Measurements from ENCODE around the gene GCK. TPM values are rescaled to one million over a fixed set of nuclear protein-coding genes. Genes with fewer than 3 reads are reported as not detected.

The GCK gene
- total RNA-seq, 1 donor from 2014 or later: not detected

GRCh38 chr7:44193011-44193802, 4.0 kb upstream of the GCK start:
- Mint-ChIP-seq H3K36me3 (ENCODE audit: low read depth, unreplicated experiment) (peaks cover 3% of the 10 kb centered on the region), H3K4me1 (ENCODE audit: unreplicated experiment) (no peaks in the 10 kb centered on the region), H3K9me3 (ENCODE audit: unreplicated experiment) (no peaks in the 10 kb centered on the region), H3K27ac (ENCODE audit: unreplicated experiment) (no peak overlapping the region), H3K27me3 (ENCODE audit: unreplicated experiment) (peaks cover 6% of the 10 kb centered on the region), H3K4me3 (ENCODE audit: unreplicated experiment) (no peak overlapping the region)
- TF ChIP-seq CTCF (IDR thresholded peaks at IDR 0.05; ENCODE audit: unreplicated experiment): no peak
- no peak for DNase-seq (ENCODE audit: low spot score)

- Mint-ChIP-seq H3K9me3 (ENCODE audit: unreplicated experiment) (no peaks in the 10 kb centered on the region), H3K27me3 (ENCODE audit: unreplicated experiment) (peaks cover 9% of the 10 kb centered on the region), H3K36me3 (ENCODE audit: low read depth, unreplicated experiment) (peaks cover 3% of the 10 kb centered on the region), H3K4me3 (ENCODE audit: unreplicated experiment) (no peak overlapping the region), H3K4me1 (ENCODE audit: unreplicated experiment) (no peaks in the 10 kb centered on the region), H3K27ac (ENCODE audit: unreplicated experiment) (no peak overlapping the region)
- no peak for DNase-seq (ENCODE audit: low spot score)
- TF ChIP-seq CTCF (IDR thresholded peaks at IDR 0.05; ENCODE audit: unreplicated experiment): no peak
These were observed 1.9 kb upstream of the GCK start for GRCh38 chr7:44191171-44191570.

- Mint-ChIP-seq H3K36me3 (ENCODE audit: low read depth, unreplicated experiment) (no peaks in the 10 kb centered on the region), H3K4me1 (ENCODE audit: unreplicated experiment) (no peaks in the 10 kb centered on the region), H3K27ac (ENCODE audit: unreplicated experiment) (no peak overlapping the region), H3K27me3 (ENCODE audit: unreplicated experiment) (peaks cover 7% of the 10 kb centered on the region), H3K4me3 (ENCODE audit: unreplicated experiment) (no peak overlapping the region), H3K9me3 (ENCODE audit: unreplicated experiment) (no peaks in the 10 kb centered on the region)
- TF ChIP-seq CTCF (IDR thresholded peaks at IDR 0.05; ENCODE audit: unreplicated experiment): no peak
- DNase-seq (ENCODE audit: low spot score): no peak
These were observed 994 bp upstream of the GCK start for GRCh38 chr7:44189993-44190872.

- peaks cover 2% of the 10 kb centered on the region for H3K4me1 Mint-ChIP-seq (ENCODE audit: unreplicated experiment)
- H3K36me3 Mint-ChIP-seq (ENCODE audit: low read depth, unreplicated experiment): no peaks in the 10 kb centered on the region
- no peak for DNase-seq (ENCODE audit: low spot score)
- no peak overlapping the region for H3K4me3 Mint-ChIP-seq (ENCODE audit: unreplicated experiment)
- H3K27me3 Mint-ChIP-seq (ENCODE audit: unreplicated experiment): peaks cover 7% of the 10 kb centered on the region
- no peaks in the 10 kb centered on the region for H3K9me3 Mint-ChIP-seq (ENCODE audit: unreplicated experiment)
- TF ChIP-seq CTCF (IDR thresholded peaks at IDR 0.05; ENCODE audit: unreplicated experiment): no peak
- H3K27ac Mint-ChIP-seq (ENCODE audit: unreplicated experiment): no peak overlapping the region
These were observed 586 bp downstream of the GCK start for GRCh38 chr7:44188480-44189225.

All from endothelial cell (in vitro differentiated cells).